ENCODE measurements around the gene TMEM255B.
"Not testable (repeated sequence)": the region's sequence is repeated elsewhere in the genome, so short reads cannot be mapped to it uniquely, and the experiment has no call there.

GRCh38 chr13:113726106-113726821, 32.8 kb upstream of the TMEM255B start:
- TF ChIP-seq CTCF, POLR2A (IDR thresholded peaks at IDR 0.05): not testable (repeated sequence)
